Liver (tissue), 3 donors: ENCODE measurements around the gene CALB2.

Experiments used
- CTCF ChIP-seq: fragments of 150-350 bp; IDR thresholded peaks from 2 replicates; pipeline ENCODE4 v1.5.1; 2017; ENCODE audit warnings: improper control_type of control experiment, low read depth, low read length; ENCODE audit not compliant: missing input control
- EGR1 ChIP-seq, 2 donors: IDR thresholded peaks; 2 replicates each; pipeline ENCODE4 v1.6.1; 2016 to 2018; ENCODE audit warnings: antibody characterized with exemption in 2 of 2, low read depth in 2 of 2
- GABPA ChIP-seq, 2 donors: IDR thresholded peaks in 1 of 2; conservative IDR thresholded peaks in 1 of 2; 2 replicates each; pipeline ENCODE4 v1.6.1; 2016; ENCODE audit warnings: antibody characterized with exemption in 2 of 2, mild to moderate bottlenecking in 1 of 2, moderate library complexity in 1 of 2
- JUND ChIP-seq, 2 donors: IDR thresholded peaks; 2 replicates each; pipeline ENCODE4 v1.6.1; 2016; ENCODE audit warnings: antibody characterized with exemption in 2 of 2
- RAD21 ChIP-seq, 2 donors: IDR thresholded peaks; 2 replicates each; pipeline ENCODE4 v1.6.1; 2016; ENCODE audit warnings: antibody characterized with exemption in 2 of 2, mild to moderate bottlenecking in 2 of 2
- RXRA ChIP-seq, 2 donors: IDR thresholded peaks; 2 replicates each; pipeline ENCODE4 v1.6.1; 2017 to 2018; ENCODE audit warnings: antibody characterized with exemption in 2 of 2, mild to moderate bottlenecking in 1 of 2
- SP1 ChIP-seq: IDR thresholded peaks from 2 replicates; pipeline ENCODE4 v1.6.1; 2018; ENCODE audit warnings: antibody characterized with exemption, mild to moderate bottlenecking
- YY1 ChIP-seq: IDR thresholded peaks from 2 replicates; pipeline ENCODE4 v1.6.1; 2016; ENCODE audit warnings: antibody characterized with exemption, mild to moderate bottlenecking
- TF ChIP-seq, protein P1 (sequence below): IDR thresholded peaks from 2 replicates; pipeline ENCODE4 v1.6.1; 2016; ENCODE audit warnings: antibody characterized with exemption, mild to moderate bottlenecking
- TF ChIP-seq, protein P2 (sequence below): IDR thresholded peaks from 2 replicates; pipeline ENCODE4 v1.6.1; 2016; ENCODE audit warnings: antibody characterized with exemption
- donor health status: healthy.
- donor health status: healthy.

DNA sequence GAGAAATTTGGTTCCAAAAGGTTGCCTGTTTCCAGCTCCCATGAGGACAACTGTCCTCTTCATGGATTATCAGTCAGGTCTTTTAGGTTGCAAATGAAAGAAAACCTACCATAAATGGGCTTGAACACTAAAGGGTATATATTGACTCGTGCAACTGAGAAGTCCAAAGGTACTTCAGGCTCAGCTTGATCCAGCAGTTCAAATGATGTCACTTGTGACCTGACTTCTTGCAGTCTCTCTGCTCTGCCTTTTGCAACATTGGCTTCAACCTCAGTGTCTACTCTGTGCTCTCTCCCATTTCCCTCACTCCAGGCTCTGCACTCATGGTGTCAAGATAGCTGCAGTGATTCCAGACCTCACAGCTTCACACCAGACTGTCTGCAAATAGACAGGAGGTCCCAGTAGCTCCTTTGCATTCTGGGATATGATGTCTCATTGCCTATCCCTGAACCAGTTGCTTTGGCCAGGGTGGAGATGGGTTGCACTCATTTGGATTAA, 5.5 kb upstream of the CALB2 start:
- no peak for TF ChIP-seq CTCF
- TF ChIP-seq SP1: no peak
- TF ChIP-seq GABPA (IDR thresholded peaks at IDR 0.05 in 1 of 2, conservative IDR thresholded peaks at IDR 0.05 in 1 of 2): no peak
- no peak for TF ChIP-seq JUND (IDR thresholded peaks at IDR 0.05)
- TF ChIP-seq EGR1 (IDR thresholded peaks at IDR 0.05; ENCODE audit: low read depth in 2 of 2): no peak
- TF ChIP-seq RAD21 (IDR thresholded peaks at IDR 0.05): no peak
- TF ChIP-seq YY1: no peak
- TF ChIP-seq, protein P1, sequence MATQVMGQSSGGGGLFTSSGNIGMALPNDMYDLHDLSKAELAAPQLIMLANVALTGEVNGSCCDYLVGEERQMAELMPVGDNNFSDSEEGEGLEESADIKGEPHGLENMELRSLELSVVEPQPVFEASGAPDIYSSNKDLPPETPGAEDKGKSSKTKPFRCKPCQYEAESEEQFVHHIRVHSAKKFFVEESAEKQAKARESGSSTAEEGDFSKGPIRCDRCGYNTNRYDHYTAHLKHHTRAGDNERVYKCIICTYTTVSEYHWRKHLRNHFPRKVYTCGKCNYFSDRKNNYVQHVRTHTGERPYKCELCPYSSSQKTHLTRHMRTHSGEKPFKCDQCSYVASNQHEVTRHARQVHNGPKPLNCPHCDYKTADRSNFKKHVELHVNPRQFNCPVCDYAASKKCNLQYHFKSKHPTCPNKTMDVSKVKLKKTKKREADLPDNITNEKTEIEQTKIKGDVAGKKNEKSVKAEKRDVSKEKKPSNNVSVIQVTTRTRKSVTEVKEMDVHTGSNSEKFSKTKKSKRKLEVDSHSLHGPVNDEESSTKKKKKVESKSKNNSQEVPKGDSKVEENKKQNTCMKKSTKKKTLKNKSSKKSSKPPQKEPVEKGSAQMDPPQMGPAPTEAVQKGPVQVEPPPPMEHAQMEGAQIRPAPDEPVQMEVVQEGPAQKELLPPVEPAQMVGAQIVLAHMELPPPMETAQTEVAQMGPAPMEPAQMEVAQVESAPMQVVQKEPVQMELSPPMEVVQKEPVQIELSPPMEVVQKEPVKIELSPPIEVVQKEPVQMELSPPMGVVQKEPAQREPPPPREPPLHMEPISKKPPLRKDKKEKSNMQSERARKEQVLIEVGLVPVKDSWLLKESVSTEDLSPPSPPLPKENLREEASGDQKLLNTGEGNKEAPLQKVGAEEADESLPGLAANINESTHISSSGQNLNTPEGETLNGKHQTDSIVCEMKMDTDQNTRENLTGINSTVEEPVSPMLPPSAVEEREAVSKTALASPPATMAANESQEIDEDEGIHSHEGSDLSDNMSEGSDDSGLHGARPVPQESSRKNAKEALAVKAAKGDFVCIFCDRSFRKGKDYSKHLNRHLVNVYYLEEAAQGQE: no peak
- TF ChIP-seq, protein P2, sequence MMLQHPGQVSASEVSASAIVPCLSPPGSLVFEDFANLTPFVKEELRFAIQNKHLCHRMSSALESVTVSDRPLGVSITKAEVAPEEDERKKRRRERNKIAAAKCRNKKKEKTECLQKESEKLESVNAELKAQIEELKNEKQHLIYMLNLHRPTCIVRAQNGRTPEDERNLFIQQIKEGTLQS: no peak
- no peak for TF ChIP-seq RXRA (IDR thresholded peaks at IDR 0.05)
